Activated naive CD4-positive, alpha-beta T cell treated with Interleukin-2 at 50 U/mL for 16 hours (primary cell): ENCODE measurements around the gene LPAR1.

Source experiments
- DNase-seq: peaks from one replicate; pipeline ENCODE4 v3.0.0-alpha.2; 2020

Gene LPAR1

GRCh38 chr9:111036946-111037345 is 1.3 kb downstream of the LPAR1 start:
- no peak for DNase-seq

- no peak for DNase-seq
Measured at GRCh38 chr9:111036429-111036789, 1.9 kb downstream of the LPAR1 start.

- no peak for DNase-seq
Measured at GRCh38 chr9:111035543-111036428, 2.5 kb downstream of the LPAR1 start.

GRCh38 chr9:111034898-111035539 is 3.3 kb downstream of the LPAR1 start:
- no peak for DNase-seq

- DNase-seq = no peak
Measured at GRCh38 chr9:111034170-111034897, 3.9 kb downstream of the LPAR1 start.

- DNase-seq = no peak
Measured at GRCh38 chr9:111030492-111030891, 7.8 kb downstream of the LPAR1 start.

GRCh38 chr9:111029260-111029659 is 9.0 kb downstream of the LPAR1 start:
- DNase-seq = no peak

GRCh38 chr9:111027798-111028197 is 10.5 kb downstream of the LPAR1 start:
- DNase-seq = no peak

- DNase-seq = no peak
Measured at GRCh38 chr9:111023128-111023527, 15.1 kb downstream of the LPAR1 start.

GRCh38 chr9:111020594-111020993 is 17.7 kb downstream of the LPAR1 start:
- DNase-seq = no peak

GRCh38 chr9:111016426-111017045 is 21.7 kb downstream of the LPAR1 start:
- no peak for DNase-seq

- no peak for DNase-seq
Measured at GRCh38 chr9:111016016-111016415, 22.3 kb downstream of the LPAR1 start.

GRCh38 chr9:111013707-111014106 is 24.6 kb downstream of the LPAR1 start:
- no peak for DNase-seq

- no peak for DNase-seq
Measured at GRCh38 chr9:111013250-111013649, 25.0 kb downstream of the LPAR1 start.

GRCh38 chr9:111008158-111009075 is 29.9 kb downstream of the LPAR1 start:
- no peak for DNase-seq

GRCh38 chr9:111005746-111006470 is 32.4 kb downstream of the LPAR1 start:
- DNase-seq = no peak

- DNase-seq = no peak
Measured at GRCh38 chr9:111004936-111005335, 33.3 kb downstream of the LPAR1 start.

GRCh38 chr9:111003182-111003581 is 35.1 kb downstream of the LPAR1 start:
- no peak for DNase-seq

- no peak for DNase-seq
Measured at GRCh38 chr9:111001526-111001925, 36.7 kb downstream of the LPAR1 start.

GRCh38 chr9:111000202-111000601 is 38.1 kb downstream of the LPAR1 start:
- DNase-seq = no peak

GRCh38 chr9:110999379-110999778 is 38.9 kb downstream of the LPAR1 start:
- DNase-seq = no peak
